Lower leg skin (tissue), 3 donors: ENCODE measurements around the gene GABRD.

Source experiments
- POLR2A ChIP-seq, 2 donors: fragments of 450-650 bp; IDR thresholded peaks; one replicate each; pipeline ENCODE4 v1.6.1; 2016 to 2017; ENCODE audit warnings: antibody characterized with exemption in 2 of 2, mild to moderate bottlenecking in 1 of 2, moderate library complexity in 1 of 2
- TF ChIP-seq, protein P1 (sequence below), 3 donors: fragments of 450-650 bp; IDR thresholded peaks; one replicate each; pipeline ENCODE4 v1.5.1; 2016; ENCODE audit warnings: antibody characterized with exemption in 3 of 3, mild to moderate bottlenecking in 3 of 3, moderate library complexity in 2 of 3

DNA sequence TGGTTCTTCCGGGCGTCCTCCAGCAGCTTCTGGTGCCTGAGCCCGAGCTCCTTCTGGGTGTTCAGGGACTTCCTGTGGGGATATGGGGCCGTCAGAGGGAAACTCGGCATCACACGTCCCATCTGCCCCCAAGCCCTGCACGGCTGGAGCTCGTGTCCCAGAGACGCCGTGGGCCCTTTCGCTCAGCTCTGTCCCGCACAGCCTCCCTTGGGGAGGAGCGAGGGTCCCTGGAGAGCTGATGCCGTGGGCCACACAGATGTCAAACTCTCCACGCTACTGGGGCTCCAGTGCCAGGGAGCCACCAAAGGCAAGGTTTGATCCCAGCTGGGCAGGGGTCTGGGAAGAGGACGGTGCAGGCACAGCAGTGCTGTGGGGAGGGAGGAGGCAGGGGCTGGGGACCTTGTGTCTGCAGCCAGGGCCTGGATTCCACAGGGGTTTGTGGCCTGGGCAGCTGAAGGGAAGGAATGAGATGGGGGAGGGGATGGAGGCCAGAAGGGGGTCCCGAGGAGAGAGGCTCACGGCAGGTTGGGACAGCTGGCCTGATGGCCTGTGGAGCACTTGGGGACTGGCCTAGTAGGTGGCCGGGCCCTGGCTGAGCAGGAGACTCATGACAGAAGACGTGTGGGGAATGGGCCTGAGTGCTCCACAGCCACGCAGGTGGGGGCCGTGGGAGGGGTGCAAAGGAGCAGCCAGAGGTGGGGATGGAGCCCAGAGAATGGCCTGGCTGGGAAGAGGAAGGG, 46.0 kb upstream of the GABRD start:
- TF ChIP-seq POLR2A (IDR thresholded peaks at IDR 0.05), result no peak
- TF ChIP-seq, protein P1, sequence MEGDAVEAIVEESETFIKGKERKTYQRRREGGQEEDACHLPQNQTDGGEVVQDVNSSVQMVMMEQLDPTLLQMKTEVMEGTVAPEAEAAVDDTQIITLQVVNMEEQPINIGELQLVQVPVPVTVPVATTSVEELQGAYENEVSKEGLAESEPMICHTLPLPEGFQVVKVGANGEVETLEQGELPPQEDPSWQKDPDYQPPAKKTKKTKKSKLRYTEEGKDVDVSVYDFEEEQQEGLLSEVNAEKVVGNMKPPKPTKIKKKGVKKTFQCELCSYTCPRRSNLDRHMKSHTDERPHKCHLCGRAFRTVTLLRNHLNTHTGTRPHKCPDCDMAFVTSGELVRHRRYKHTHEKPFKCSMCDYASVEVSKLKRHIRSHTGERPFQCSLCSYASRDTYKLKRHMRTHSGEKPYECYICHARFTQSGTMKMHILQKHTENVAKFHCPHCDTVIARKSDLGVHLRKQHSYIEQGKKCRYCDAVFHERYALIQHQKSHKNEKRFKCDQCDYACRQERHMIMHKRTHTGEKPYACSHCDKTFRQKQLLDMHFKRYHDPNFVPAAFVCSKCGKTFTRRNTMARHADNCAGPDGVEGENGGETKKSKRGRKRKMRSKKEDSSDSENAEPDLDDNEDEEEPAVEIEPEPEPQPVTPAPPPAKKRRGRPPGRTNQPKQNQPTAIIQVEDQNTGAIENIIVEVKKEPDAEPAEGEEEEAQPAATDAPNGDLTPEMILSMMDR (IDR thresholded peaks at IDR 0.05), result no peak
